ENCODE results near the gene SLC35E1. TPM values are rescaled to one million over a fixed set of nuclear protein-coding genes. Genes with fewer than 3 reads are reported as not detected.

SLC35E1 gene
- total and polyA plus RNA-seq, 2 of the 13 experiments (the other 11 are each of a cell fraction or from before 2014, with no cell fraction given), result 21.2 to 46.5 TPM

DNA sequence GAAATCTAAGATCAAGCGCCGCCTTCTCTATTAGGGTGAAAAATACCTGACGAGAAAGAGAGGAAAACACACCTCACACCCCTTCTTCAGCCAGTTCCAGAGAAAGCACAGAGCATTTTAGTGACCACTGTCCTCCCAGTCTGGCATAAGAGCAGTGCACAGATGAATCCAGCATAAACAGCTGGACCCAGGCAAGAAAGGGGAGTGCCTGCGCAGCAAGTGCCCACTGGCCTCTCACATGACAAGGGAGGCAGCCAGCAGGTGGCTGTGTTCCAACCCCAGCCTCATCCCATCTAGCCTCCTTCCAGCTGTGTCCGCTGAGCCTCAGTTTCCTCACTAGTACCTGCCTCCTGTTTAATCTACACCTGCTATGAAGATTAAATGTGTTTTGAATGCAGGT, 47.8 kb upstream of the SLC35E1 start:
- Histone ChIP-seq H3K9ac (ENCODE audit: insufficient read depth, low read depth, low read length) (no peak overlapping the region), H3K4me1 (ENCODE audit: insufficient read depth, low read length) (peaks cover 24% of the 10 kb centered on the region), H4K20me1 (ENCODE audit: insufficient read depth, low read length) (peaks cover 14% of the 10 kb centered on the region), H3K4me2 (ENCODE audit: low read depth, low read length) (no peak overlapping the region), H3K27me3 (ENCODE audit: control insufficient read depth in 1 of 2, insufficient read depth in 2 of 2, low read length in 2 of 2) (no peaks in the 10 kb centered on the region), H2AFZ (ENCODE audit: low read length) (no peak overlapping the region), H3K27ac (ENCODE audit: extremely low read length, insufficient read depth, low read length) (no peak overlapping the region), H3K4me3 (replicated peaks in 1 of 3; ENCODE audit: insufficient read depth in 1 of 3, low read depth in 2 of 3, low read length in 3 of 3) (no peak overlapping the region), H3K9me3 (ENCODE audit: low read length) (no peaks in the 10 kb centered on the region), H3K79me2 (ENCODE audit: insufficient read depth, low read length) (peaks cover 98% of the 10 kb centered on the region), H3K36me3 (replicated peaks in 1 of 2; ENCODE audit: control insufficient read depth in 1 of 2, insufficient read depth in 2 of 2, low read length in 2 of 2) (peaks cover 2 to 22% of the 10 kb centered on the region in 2 experiments; a peak in 3 of 5 replicates)
- POLR2A ChIA-PET, result no interaction called here
- in situ Hi-C loops (cut with HindIII; ENCODE audit: extremely low pct_ligation_motif_present, low pct_unique_long_range_greater_than_20kb), result no loop called here
- ATAC-seq, result no peak
- DNase-seq (ENCODE audit: low spot score), result no peak
- FAIRE-seq, result no peak
- over 99% methylated on average over 5 of the region's 5 CpGs for WGBS (ENCODE audit: low lambda C conversion rate)
- CTCF ChIA-PET (ENCODE audit: low intra/inter-chr PET ratio, low total read pairs), result no interaction called here
- intact Hi-C loops (cut with micrococcal nuclease; ENCODE audit: unreplicated experiment), result no loop called here
- no TSS peak for BruUV-seq (replicated peaks)
- TF ChIP-seq KLF12 (CRISPR knock-in tag; IDR thresholded peaks at IDR 0.05; ENCODE audit: borderline replicate concordance), result no peak
- no peak for TF ChIP-seq ZNF740 (CRISPR knock-in tag; IDR thresholded peaks at IDR 0.05)
- TF ChIP-seq BRD4 (CRISPR knock-in tag; IDR thresholded peaks at IDR 0.05), result no peak
- no peak for TF ChIP-seq ZNF550 (CRISPR knock-in tag; IDR thresholded peaks at IDR 0.05; ENCODE audit: borderline replicate concordance)
- TF ChIP-seq ZNF629 (CRISPR knock-in tag; conservative IDR thresholded peaks at IDR 0.05), result no peak
- TF ChIP-seq E2F2 (CRISPR knock-in tag; IDR thresholded peaks at IDR 0.05; ENCODE audit: borderline replicate concordance), result no peak
- TF ChIP-seq TFE3 (CRISPR knock-in tag; IDR thresholded peaks at IDR 0.05), result no peak
- no peak for TF ChIP-seq RFXANK (CRISPR knock-in tag; IDR thresholded peaks at IDR 0.05)
- TF ChIP-seq SOX6 (IDR thresholded peaks at IDR 0.05), result no peak
- TF ChIP-seq SOX6 (CRISPR knock-in tag; IDR thresholded peaks at IDR 0.05), result no peak
- TF ChIP-seq EEA1 (CRISPR knock-in tag; IDR thresholded peaks at IDR 0.05; ENCODE audit: borderline replicate concordance), result no peak
- TF ChIP-seq NR2F2 (IDR thresholded peaks at IDR 0.05; ENCODE audit: borderline replicate concordance, low read depth), result no peak
- no peak for TF ChIP-seq POLR2A (IDR thresholded peaks at IDR 0.05; ENCODE audit: insufficient read depth in 1 of 2, low read depth in 2 of 2, low read length in 2 of 2)
- TF ChIP-seq, protein P1, sequence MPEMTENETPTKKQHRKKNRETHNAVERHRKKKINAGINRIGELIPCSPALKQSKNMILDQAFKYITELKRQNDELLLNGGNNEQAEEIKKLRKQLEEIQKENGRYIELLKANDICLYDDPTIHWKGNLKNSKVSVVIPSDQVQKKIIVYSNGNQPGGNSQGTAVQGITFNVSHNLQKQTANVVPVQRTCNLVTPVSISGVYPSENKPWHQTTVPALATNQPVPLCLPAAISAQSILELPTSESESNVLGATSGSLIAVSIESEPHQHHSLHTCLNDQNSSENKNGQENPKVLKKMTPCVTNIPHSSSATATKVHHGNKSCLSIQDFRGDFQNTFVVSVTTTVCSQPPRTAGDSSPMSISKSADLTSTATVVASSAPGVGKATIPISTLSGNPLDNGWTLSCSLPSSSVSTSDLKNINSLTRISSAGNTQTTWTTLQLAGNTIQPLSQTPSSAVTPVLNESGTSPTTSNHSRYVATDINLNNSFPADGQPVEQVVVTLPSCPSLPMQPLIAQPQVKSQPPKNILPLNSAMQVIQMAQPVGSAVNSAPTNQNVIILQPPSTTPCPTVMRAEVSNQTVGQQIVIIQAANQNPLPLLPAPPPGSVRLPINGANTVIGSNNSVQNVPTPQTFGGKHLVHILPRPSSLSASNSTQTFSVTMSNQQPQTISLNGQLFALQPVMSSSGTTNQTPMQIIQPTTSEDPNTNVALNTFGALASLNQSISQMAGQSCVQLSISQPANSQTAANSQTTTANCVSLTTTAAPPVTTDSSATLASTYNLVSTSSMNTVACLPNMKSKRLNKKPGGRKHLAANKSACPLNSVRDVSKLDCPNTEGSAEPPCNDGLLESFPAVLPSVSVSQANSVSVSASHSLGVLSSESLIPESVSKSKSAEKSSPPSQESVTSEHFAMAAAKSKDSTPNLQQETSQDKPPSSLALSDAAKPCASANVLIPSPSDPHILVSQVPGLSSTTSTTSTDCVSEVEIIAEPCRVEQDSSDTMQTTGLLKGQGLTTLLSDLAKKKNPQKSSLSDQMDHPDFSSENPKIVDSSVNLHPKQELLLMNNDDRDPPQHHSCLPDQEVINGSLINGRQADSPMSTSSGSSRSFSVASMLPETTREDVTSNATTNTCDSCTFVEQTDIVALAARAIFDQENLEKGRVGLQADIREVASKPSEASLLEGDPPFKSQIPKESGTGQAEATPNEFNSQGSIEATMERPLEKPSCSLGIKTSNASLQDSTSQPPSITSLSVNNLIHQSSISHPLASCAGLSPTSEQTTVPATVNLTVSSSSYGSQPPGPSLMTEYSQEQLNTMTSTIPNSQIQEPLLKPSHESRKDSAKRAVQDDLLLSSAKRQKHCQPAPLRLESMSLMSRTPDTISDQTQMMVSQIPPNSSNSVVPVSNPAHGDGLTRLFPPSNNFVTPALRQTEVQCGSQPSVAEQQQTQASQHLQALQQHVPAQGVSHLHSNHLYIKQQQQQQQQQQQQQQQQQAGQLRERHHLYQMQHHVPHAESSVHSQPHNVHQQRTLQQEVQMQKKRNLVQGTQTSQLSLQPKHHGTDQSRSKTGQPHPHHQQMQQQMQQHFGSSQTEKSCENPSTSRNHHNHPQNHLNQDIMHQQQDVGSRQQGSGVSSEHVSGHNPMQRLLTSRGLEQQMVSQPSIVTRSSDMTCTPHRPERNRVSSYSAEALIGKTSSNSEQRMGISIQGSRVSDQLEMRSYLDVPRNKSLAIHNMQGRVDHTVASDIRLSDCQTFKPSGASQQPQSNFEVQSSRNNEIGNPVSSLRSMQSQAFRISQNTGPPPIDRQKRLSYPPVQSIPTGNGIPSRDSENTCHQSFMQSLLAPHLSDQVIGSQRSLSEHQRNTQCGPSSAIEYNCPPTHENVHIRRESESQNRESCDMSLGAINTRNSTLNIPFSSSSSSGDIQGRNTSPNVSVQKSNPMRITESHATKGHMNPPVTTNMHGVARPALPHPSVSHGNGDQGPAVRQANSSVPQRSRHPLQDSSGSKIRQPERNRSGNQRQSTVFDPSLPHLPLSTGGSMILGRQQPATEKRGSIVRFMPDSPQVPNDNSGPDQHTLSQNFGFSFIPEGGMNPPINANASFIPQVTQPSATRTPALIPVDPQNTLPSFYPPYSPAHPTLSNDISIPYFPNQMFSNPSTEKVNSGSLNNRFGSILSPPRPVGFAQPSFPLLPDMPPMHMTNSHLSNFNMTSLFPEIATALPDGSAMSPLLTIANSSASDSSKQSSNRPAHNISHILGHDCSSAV (CRISPR knock-in tag; IDR thresholded peaks at IDR 0.05; ENCODE audit: borderline replicate concordance), result no peak
- TF ChIP-seq POLR2AphosphoS2 (IDR thresholded peaks at IDR 0.05; ENCODE audit: low read depth, low read length), result no peak

All from HepG2 (cell line).